ENCODE measurements around the gene LMOD1.

Gene LMOD1

GRCh38 chr1:201970334-201971159 is 24.2 kb upstream of the LMOD1 start:
- ATAC-seq (ENCODE audit: insufficient read depth, low read depth) = no peak

DNA sequence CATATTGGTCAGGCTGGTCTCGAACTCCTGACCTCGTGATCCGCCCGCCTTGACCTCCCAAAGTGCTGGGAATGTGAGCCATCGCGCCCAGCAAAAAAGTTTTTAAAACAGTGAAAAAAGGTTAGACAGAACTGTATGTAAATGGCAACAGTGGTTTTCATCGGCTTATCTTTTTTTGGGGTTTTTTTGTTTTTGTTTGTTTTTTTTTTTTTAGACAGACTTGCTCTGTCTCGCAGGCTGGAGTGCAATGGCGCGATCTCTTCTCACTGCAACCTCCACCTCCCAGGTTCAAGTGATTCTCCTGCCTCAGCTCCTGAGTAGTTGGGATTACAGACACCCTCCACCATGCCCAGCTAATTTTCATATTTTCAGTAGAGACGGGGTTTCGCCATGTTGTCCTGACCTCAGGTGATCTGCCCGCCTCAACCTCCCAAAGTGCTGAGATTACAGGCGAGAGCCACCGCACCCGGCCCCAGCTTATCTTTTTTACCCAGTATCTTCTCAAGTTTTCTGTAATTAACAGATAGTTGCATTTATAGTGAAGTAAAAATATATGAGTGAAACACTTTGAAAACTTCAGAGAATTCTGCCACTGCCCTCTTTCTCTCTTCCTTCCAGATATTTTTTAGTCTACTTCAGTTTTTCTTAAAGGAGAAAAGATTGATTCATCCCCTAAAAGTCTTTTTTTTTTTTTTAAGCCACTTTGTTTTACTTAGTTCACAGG is 22.0 kb upstream of the LMOD1 start:
- Histone ChIP-seq H3K4me2 (ENCODE audit: insufficient read depth, low read length) (no peak overlapping the region), H3K79me2 (ENCODE audit: insufficient read depth, low read length) (no peaks in the 10 kb centered on the region), H3K4me1 (ENCODE audit: insufficient read depth, low read length) (no peaks in the 10 kb centered on the region), H3K27ac (ENCODE audit: low read length) (no peak overlapping the region), H4K20me1 (ENCODE audit: insufficient read depth, low read length) (no peaks in the 10 kb centered on the region; the same call in 1 of the 2 replicates), H3K27me3 (ENCODE audit: insufficient read depth, low read length, poor library complexity) (no peaks in the 10 kb centered on the region), H2AFZ (ENCODE audit: low read depth, low read length) (no peak overlapping the region), H3K9ac (ENCODE audit: low read depth, low read length) (no peak overlapping the region), H3K4me3 (ENCODE audit: low read depth in 1 of 2, low read length in 2 of 2) (no peak overlapping the region), H3K36me3 (ENCODE audit: insufficient read depth, low read length) (peaks cover 67% of the 10 kb centered on the region), H3K9me3 (ENCODE audit: insufficient read depth, low read length, severe bottlenecking) (no peaks in the 10 kb centered on the region)
- DNase-seq = no peak
- no peak for ATAC-seq (ENCODE audit: insufficient read depth, low read depth)
- TF ChIP-seq EZH2 (IDR thresholded peaks at IDR 0.05; ENCODE audit: borderline replicate concordance, low read depth, low read length, severe bottlenecking) (no peak), CTCF (IDR thresholded peaks at IDR 0.05; ENCODE audit: borderline replicate concordance, extremely low read depth, low read length, poor library complexity, severe bottlenecking) (no peak)

More at GRCh38 chr1:201970334-201971159, 24.2 kb upstream of the LMOD1 start:
- H3K79me2 ChIP-seq (ENCODE audit: insufficient read depth, low read length) = no peaks in the 10 kb centered on the region
- H3K9me3 ChIP-seq (ENCODE audit: insufficient read depth, low read length, severe bottlenecking) = no peaks in the 10 kb centered on the region
- H4K20me1 ChIP-seq (ENCODE audit: insufficient read depth, low read length) = no peaks in the 10 kb centered on the region; the same call in 1 of the 2 replicates
- H3K4me3 ChIP-seq (ENCODE audit: low read depth in 1 of 2, low read length in 2 of 2) = no peak overlapping the region
- H2AFZ ChIP-seq (ENCODE audit: low read depth, low read length) = no peak overlapping the region
- no peak for DNase-seq
- no peaks in the 10 kb centered on the region for H3K27me3 ChIP-seq (ENCODE audit: insufficient read depth, low read length, poor library complexity)
- no peak overlapping the region for H3K27ac ChIP-seq (ENCODE audit: low read length)
- TF ChIP-seq EZH2 (IDR thresholded peaks at IDR 0.05; ENCODE audit: borderline replicate concordance, low read depth, low read length, severe bottlenecking) = no peak
- TF ChIP-seq CTCF (IDR thresholded peaks at IDR 0.05; ENCODE audit: borderline replicate concordance, extremely low read depth, low read length, poor library complexity, severe bottlenecking) = no peak
- peaks cover 50% of the 10 kb centered on the region for H3K36me3 ChIP-seq (ENCODE audit: insufficient read depth, low read length)
- H3K4me2 ChIP-seq (ENCODE audit: insufficient read depth, low read length) = no peak overlapping the region
- no peaks in the 10 kb centered on the region for H3K4me1 ChIP-seq (ENCODE audit: insufficient read depth, low read length)
- no peak overlapping the region for H3K9ac ChIP-seq (ENCODE audit: low read depth, low read length)

- H3K27me3 ChIP-seq (ENCODE audit: insufficient read depth, low read length, poor library complexity) = no peaks in the 10 kb centered on the region
- H3K36me3 ChIP-seq (ENCODE audit: insufficient read depth, low read length) = peaks cover 88% of the 10 kb centered on the region
- DNase-seq (no peak), ATAC-seq (ENCODE audit: insufficient read depth, low read depth) (no peak)
- no peak overlapping the region for H3K4me2 ChIP-seq (ENCODE audit: insufficient read depth, low read length)
- H3K9ac ChIP-seq (ENCODE audit: low read depth, low read length) = no peak overlapping the region
- no peak overlapping the region for H2AFZ ChIP-seq (ENCODE audit: low read depth, low read length)
- H3K4me3 ChIP-seq (ENCODE audit: low read depth in 1 of 2, low read length in 2 of 2) = no peak overlapping the region
- H3K79me2 ChIP-seq (ENCODE audit: insufficient read depth, low read length) = peaks cover 6% of the 10 kb centered on the region; the same call in 1 of the 2 replicates
- no peaks in the 10 kb centered on the region for H3K4me1 ChIP-seq (ENCODE audit: insufficient read depth, low read length)
- no peak for TF ChIP-seq CTCF (IDR thresholded peaks at IDR 0.05; ENCODE audit: borderline replicate concordance, extremely low read depth, low read length, poor library complexity, severe bottlenecking)
- TF ChIP-seq EZH2 (IDR thresholded peaks at IDR 0.05; ENCODE audit: borderline replicate concordance, low read depth, low read length, severe bottlenecking) = no peak
- no peak overlapping the region for H3K27ac ChIP-seq (ENCODE audit: low read length)
- H3K9me3 ChIP-seq (ENCODE audit: insufficient read depth, low read length, severe bottlenecking) = no peaks in the 10 kb centered on the region
- H4K20me1 ChIP-seq (ENCODE audit: insufficient read depth, low read length) = peaks cover 3% of the 10 kb centered on the region; the same call in 1 of the 2 replicates
These were observed 19.8 kb upstream of the LMOD1 start for GRCh38 chr1:201966171-201966570.

All from DND-41 (cell line).